NCI-H69 (cell line): Measurements from ENCODE around the gene ASPHD2.
A peak's percentile ranks its signal among the peaks of the same experiment; 100 is the strongest.
"Not testable (repeated sequence)": the region's sequence is repeated elsewhere in the genome, so short reads cannot be mapped to it uniquely, and the experiment has no call there.

Experiments used
- DNase-seq: peaks from one replicate; lab custom pipeline; 2025; lab: John Stamatoyannopoulos, UW

Gene ASPHD2, protein sequence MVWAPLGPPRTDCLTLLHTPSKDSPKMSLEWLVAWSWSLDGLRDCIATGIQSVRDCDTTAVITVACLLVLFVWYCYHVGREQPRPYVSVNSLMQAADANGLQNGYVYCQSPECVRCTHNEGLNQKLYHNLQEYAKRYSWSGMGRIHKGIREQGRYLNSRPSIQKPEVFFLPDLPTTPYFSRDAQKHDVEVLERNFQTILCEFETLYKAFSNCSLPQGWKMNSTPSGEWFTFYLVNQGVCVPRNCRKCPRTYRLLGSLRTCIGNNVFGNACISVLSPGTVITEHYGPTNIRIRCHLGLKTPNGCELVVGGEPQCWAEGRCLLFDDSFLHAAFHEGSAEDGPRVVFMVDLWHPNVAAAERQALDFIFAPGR

DNA sequence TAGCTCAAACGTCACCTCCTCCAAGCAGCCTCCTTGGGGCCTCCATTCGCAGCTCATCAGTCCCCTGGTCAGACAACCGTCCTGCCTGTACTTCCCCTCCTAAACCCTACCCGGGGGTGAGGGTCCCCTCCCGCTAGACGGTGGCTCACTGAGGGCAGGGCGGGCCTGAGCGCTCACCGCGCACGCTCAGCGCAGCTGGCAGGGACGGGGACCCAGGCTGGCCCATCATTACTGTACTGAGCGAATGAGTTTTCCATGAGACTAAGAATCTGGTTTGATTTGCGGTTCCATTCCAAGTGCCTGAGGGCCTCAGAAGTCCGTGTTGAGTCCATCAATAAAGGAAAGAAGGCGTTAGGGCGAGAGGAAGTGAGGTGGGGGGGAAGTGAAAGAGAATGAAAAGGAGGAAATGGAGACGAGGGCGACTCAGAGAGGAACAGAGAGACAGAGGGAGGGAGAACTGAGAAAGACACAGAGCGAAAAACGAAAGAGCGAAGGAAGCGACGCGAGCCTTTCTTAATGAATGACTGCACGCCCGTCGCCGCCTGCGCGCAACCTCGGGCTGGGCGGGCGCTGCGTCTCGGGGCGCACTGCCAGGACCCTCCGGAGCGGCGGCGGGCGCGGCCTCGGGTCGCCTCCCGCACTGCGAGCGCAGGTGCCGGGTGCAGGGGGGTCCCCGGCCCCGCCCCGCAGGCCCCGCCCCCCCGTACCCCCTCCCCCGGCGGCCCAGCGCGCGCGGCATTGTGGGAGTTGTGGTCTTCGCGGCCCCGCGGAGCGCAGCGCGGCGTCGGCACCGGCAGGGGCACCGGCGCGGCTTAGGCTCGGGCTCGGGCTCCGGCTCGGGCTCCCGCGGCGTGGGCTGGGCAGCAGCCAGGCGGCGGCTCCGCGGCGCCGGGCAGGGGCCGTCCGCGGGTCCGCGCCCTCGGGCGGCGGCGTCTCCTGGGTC is at the start of gene ASPHD2:
Gene ASPHD2 (plus strand): TSS at position 746 of the 943 bp plus-strand sequence. CDS start 4,356 bp downstream, outside the sequence.
- peak; percentile 92 for DNase-seq

GRCh38 chr22:26380072-26380830 is 48.8 kb upstream of the ASPHD2 start:
- no peak for DNase-seq

GRCh38 chr22:26382782-26383181 is 46.3 kb upstream of the ASPHD2 start:
- DNase-seq, result no peak

DNA sequence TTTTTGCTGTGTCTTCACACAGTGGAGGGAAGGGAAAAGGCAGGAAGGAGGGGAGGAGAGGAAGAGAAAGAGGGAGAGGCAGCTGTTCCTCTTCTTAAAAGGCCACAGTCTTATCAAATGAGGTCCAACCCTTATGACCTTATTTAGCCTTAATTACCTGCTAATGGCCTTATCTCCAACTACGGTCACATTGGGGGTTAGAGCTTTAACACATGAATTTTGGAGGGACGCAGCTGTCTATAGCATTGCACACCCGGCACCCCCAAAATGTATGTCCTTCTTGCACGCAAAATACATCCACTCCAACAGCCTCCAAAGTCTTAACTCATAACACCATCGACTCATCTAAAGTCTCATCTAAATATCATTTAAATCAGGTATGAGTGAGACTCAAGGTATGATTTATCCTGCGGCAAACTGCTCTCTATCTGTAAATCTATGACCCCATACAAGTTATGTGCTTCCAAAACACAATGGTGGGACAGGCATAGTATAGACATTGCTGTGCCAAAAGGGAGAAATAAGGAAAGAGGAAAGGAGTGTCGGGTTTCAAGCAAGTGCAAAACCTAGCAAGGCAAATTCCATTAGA is 45.0 kb upstream of the ASPHD2 start:
- no peak for DNase-seq

- DNase-seq, result peak; percentile 72
These were observed 43.9 kb upstream of the ASPHD2 start for GRCh38 chr22:26385164-26385563.

GRCh38 chr22:26389125-26389524 is 39.9 kb upstream of the ASPHD2 start:
- DNase-seq, result no peak

DNA sequence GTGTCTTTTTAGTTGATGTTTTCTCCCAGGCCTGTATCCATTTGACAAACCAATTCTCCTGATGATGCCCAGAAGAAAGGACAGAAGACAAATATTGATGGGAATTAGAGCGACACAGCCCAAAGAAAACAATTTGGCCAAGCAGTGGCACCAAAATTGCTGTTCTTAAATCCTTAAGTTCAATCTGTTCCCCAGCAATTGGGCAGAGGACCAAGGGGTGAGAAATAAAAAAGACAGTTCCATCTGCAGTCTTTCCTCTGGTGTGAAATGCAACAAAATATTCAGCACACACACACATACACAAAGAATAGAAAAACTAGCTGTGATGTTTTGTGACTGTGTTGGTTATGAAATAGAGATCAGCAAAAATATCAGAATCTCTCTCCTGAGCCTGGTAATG is 38.0 kb upstream of the ASPHD2 start:
- DNase-seq, result no peak

- DNase-seq, result no peak
These were observed 37.4 kb upstream of the ASPHD2 start for GRCh38 chr22:26391623-26392022.

DNA sequence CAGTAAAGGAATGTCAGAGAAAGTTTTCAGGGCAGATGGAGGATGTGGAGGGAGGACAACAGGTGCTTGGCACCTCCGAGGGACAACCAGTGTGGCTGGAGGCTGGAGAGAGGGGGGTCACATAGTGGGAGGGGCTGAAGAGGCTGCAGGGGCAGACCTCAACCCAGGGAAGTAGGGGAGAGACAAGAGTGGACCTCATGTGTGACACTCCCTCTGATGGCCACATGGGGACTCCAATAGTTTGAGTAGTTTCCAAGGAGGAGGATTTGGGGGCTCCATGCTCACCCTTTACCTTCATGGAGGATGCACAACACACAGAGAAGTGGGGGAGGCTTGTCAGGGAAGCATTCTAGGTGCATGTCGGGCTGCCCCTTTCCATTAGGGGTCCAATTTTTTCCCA is 35.1 kb upstream of the ASPHD2 start:
- no peak for DNase-seq

DNA sequence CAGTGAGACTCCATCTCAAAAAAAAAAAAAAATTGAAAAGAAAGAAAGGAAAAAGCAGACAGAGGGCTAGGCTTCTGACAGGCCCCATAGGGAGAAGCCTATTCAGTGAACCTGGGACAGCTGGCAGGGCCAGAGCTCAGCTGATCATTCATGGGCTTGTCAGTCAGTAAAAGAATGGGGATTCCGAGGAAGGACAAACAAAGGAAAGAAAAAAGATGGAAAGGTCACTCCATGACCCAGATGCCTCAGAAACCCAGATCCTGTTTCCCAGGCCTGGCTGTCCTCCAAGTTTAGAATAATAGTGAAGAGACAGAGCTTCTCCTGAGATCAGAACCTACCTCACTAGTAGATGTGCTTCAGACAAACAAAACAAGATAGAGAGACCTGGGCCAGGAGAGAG is 34.3 kb upstream of the ASPHD2 start:
- peak; percentile 95 for DNase-seq

GRCh38 chr22:26395926-26396325 is 33.1 kb upstream of the ASPHD2 start:
- peak; percentile 91 for DNase-seq

- DNase-seq, result peak; percentile 71
These were observed 30.3 kb upstream of the ASPHD2 start for GRCh38 chr22:26398741-26399153.

- no peak for DNase-seq
These were observed 29.8 kb upstream of the ASPHD2 start for GRCh38 chr22:26399289-26399688.

DNA sequence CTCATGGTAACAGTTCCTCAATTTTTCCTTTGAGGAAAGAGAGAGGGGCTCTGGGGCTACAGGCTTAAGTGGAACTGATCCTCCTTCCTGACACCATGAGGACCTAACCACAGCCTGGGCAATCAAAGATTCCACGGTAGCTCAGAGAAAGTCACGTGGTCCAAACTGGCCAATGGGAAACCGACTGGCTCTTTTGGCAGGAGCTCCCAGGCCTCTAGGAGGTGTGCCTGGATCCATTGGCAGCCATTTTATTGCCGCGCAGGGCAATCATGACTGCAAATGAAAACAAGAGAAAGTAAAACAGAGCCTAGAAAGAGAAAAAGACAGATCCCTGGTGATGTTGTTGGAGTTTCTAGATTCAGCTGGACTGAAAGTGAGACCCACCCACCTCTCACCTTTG is 27.3 kb upstream of the ASPHD2 start:
- DNase-seq, result peak; percentile 9

GRCh38 chr22:26404851-26405421 is 24.1 kb upstream of the ASPHD2 start:
- DNase-seq, result no peak

GRCh38 chr22:26406118-26406517 is 22.9 kb upstream of the ASPHD2 start:
- DNase-seq, result peak; percentile 32

DNA sequence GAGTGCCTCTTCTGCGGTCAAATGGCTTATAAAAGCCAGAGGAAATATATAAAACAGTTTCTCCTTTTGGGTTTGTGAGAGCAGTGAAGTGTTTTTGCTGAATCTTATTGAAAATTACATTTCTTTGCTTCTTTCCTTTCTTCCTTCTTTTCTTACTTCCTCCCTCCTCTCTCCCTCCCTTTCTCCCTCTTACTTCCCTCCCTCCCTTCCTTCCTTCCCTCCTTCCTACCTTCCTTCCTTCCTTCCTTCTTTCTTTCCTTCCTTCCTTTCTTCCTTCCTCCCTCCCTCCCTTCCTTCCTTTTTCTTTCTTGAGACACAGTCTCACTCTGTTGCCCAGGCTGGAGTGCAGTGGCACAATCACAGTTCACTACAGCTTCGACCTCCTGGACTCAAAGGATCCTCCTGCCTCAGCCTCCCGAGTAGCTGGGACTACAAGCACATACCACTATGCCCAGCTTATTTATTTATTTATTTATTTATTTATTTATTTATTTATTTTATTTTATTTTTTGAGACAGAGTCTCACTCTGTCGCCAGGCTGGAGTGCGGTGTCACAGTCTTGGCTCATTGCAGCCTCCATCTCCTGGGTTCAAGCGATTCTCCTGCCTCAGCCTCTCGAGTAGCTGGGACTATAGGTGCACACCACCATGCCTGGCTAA is 20.4 kb upstream of the ASPHD2 start:
- not testable (repeated sequence) for DNase-seq

DNA sequence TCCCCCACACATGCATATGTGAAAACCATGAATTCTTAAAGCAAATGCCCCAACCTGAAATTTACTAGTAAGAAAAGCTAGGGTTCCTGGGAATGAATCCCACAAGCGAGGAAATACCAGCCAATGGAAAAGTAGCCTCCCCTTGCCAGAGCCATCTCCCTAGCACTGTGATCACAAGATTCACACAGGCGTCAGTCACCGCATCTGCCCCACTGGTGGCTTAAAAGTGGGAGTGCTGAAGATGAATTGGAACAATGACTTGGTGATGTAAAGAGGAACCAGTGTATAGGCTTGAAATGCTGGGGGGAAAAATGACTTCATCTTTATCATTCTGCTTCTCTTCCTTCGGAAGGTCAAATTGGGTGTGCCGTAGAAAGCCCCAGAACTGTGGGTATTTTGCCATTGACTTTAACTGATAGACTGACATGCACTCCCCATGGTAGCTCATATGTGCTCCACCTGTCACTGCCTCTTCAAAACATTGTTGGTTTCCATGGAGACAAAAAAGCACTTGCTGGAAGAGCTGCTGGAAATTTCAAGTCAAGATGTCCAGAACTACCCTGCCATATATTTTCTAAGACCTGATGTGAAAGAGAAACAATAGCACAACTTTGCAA is 19.2 kb upstream of the ASPHD2 start:
- DNase-seq, result no peak

GRCh38 chr22:26410386-26410785 is 18.7 kb upstream of the ASPHD2 start:
- DNase-seq, result no peak

GRCh38 chr22:26414347-26414746 is 14.7 kb upstream of the ASPHD2 start:
- no peak for DNase-seq
